Endothelial cell of umbilical vein (primary cell): Measurements from ENCODE around the gene SHISA9.

Experiments used
- EZH2 ChIP-seq: IDR thresholded peaks from 2 replicates; pipeline ENCODE4 v1.6.1; 2012; ENCODE audit warnings: borderline replicate concordance, low read depth, mild to moderate bottlenecking, moderate library complexity, low read length, inconsistent platforms; ENCODE audit not compliant: severe bottlenecking
- GATA2 ChIP-seq: IDR thresholded peaks from 2 replicates; pipeline ENCODE4 v1.7.0; 2011; ENCODE audit warnings: low read depth, mild to moderate bottlenecking, moderate library complexity, mixed read lengths, low read length; ENCODE audit not compliant: insufficient read length, insufficient read depth
- JUN ChIP-seq: IDR thresholded peaks from 2 replicates; pipeline ENCODE4 v1.6.1; 2011; ENCODE audit warnings: borderline replicate concordance, low read depth; ENCODE audit not compliant: insufficient read length, insufficient read depth
- MYC ChIP-seq: IDR thresholded peaks from one replicate; pipeline ENCODE4 v1.6.1; 2011; ENCODE audit warnings: mild to moderate bottlenecking, low read depth, low read length
- POLR2A ChIP-seq: IDR thresholded peaks from 2 replicates; pipeline ENCODE4 v1.6.1; 2012; ENCODE audit warnings: low read depth, mild to moderate bottlenecking, control low read depth, low read length
- POLR2AphosphoS5 ChIP-seq: IDR thresholded peaks from 2 replicates; pipeline ENCODE4 v1.6.1; 2012; ENCODE audit warnings: low read depth, mild to moderate bottlenecking, control low read depth, low read length, moderate library complexity; ENCODE audit not compliant: insufficient read depth
- TF ChIP-seq, protein P1 (sequence below), 2 donors: IDR thresholded peaks; 1 replicate in 1 of 2; 2 replicates in 1 of 2; pipeline ENCODE4 v1.5.1; 2011; ENCODE audit warnings: low read length in 2 of 2, mild to moderate bottlenecking in 2 of 2, moderate library complexity in 2 of 2, control low read depth in 1 of 2, inconsistent platforms in 1 of 2, low read depth in 1 of 2; ENCODE audit not compliant: insufficient read depth in 1 of 2; ENCODE audit errors: extremely low read depth in 1 of 2
- TF ChIP-seq, protein P2 (sequence below): IDR thresholded peaks from 2 replicates; pipeline ENCODE4 v1.6.1; 2011; ENCODE audit not compliant: insufficient read depth, insufficient read length

DNA sequence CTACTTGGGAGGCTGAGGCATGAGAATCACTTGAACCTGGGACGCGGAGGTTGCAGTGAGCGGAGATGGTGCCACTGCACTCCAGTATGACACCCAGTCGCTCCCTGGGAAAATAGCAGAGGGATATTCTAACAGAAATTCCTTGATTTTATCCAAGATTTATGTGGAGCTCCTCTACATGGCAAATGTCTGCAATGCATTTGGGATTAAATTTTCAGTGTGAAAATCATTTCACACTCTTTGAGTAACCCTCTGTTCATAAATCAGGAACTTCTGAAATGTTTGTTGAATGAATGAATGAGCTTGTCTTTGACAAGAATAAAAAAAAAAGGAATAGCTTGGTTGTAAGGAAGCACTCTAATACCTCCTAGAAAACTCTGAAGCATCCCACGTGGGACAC, 305.8 kb downstream of the SHISA9 start:
- TF ChIP-seq EZH2: no peak
- no peak for TF ChIP-seq POLR2AphosphoS5
- TF ChIP-seq, protein P1, sequence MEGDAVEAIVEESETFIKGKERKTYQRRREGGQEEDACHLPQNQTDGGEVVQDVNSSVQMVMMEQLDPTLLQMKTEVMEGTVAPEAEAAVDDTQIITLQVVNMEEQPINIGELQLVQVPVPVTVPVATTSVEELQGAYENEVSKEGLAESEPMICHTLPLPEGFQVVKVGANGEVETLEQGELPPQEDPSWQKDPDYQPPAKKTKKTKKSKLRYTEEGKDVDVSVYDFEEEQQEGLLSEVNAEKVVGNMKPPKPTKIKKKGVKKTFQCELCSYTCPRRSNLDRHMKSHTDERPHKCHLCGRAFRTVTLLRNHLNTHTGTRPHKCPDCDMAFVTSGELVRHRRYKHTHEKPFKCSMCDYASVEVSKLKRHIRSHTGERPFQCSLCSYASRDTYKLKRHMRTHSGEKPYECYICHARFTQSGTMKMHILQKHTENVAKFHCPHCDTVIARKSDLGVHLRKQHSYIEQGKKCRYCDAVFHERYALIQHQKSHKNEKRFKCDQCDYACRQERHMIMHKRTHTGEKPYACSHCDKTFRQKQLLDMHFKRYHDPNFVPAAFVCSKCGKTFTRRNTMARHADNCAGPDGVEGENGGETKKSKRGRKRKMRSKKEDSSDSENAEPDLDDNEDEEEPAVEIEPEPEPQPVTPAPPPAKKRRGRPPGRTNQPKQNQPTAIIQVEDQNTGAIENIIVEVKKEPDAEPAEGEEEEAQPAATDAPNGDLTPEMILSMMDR (IDR thresholded peaks at IDR 0.05; ENCODE audit: extremely low read depth in 1 of 2, insufficient read depth in 1 of 2, low read depth in 1 of 2, low read length in 2 of 2): no peak
- TF ChIP-seq, protein P2, sequence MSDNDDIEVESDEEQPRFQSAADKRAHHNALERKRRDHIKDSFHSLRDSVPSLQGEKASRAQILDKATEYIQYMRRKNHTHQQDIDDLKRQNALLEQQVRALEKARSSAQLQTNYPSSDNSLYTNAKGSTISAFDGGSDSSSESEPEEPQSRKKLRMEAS: no peak
- TF ChIP-seq JUN: no peak
- no peak for TF ChIP-seq POLR2A
- no peak for TF ChIP-seq MYC
- no peak for TF ChIP-seq GATA2
